Measurements from ENCODE around the gene RYR3.

DNA sequence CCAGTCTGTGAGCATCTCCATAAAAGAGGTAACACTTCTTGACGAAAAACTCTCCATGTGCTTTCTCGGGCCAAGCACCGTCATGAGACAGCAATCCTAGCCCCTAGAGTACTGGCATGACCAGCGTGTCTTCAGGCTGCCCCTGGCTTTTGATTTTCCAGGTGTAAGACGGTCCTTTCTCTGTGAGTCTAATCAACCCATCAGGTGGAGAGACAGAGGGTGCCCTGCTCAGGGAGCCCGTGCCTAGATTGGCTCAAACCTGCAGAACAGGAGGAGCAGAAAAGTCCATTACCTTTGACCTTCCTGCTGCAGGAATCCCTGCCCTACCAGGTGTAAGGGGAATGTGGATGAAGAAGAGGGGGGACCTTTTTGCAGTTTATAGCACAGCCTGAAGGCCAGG lies 548.1 kb downstream of the RYR3 start:
- TF ChIP-seq, protein P1, sequence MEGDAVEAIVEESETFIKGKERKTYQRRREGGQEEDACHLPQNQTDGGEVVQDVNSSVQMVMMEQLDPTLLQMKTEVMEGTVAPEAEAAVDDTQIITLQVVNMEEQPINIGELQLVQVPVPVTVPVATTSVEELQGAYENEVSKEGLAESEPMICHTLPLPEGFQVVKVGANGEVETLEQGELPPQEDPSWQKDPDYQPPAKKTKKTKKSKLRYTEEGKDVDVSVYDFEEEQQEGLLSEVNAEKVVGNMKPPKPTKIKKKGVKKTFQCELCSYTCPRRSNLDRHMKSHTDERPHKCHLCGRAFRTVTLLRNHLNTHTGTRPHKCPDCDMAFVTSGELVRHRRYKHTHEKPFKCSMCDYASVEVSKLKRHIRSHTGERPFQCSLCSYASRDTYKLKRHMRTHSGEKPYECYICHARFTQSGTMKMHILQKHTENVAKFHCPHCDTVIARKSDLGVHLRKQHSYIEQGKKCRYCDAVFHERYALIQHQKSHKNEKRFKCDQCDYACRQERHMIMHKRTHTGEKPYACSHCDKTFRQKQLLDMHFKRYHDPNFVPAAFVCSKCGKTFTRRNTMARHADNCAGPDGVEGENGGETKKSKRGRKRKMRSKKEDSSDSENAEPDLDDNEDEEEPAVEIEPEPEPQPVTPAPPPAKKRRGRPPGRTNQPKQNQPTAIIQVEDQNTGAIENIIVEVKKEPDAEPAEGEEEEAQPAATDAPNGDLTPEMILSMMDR (optimal IDR thresholded peaks at IDR 0.05 in 1 of 3, IDR thresholded peaks at IDR 0.05 in 1 of 3, conservative IDR thresholded peaks at IDR 0.05 in 1 of 3; ENCODE audit: extremely low read depth in 1 of 3, insufficient read depth in 2 of 3, low read length in 3 of 3) = no peak
- TF ChIP-seq EZH2 (IDR thresholded peaks at IDR 0.05; ENCODE audit: low read length) = no peak
